Measurements from ENCODE around the gene ERC2. TPM values are rescaled to one million over a fixed set of nuclear protein-coding genes. Genes with fewer than 3 reads are reported as not detected.

The ERC2 gene
- total RNA-seq, 2 experiments from 2014 or later = not detected

- BruUV-seq (replicated peaks) = no TSS peak
- no peaks in the 10 kb centered on the region for H3K36me3 ChIP-seq (ENCODE audit: insufficient read depth, low read length)
- intact Hi-C loops (cut with micrococcal nuclease; ENCODE audit: unreplicated experiment) = no loop called here
- H3K9me2 ChIP-seq (ENCODE audit: insufficient read depth, low read length) = no peaks in the 10 kb centered on the region
- no peaks in the 10 kb centered on the region for H3K4me1 ChIP-seq (ENCODE audit: insufficient read depth, low read length, poor library complexity, severe bottlenecking)
- H3K79me2 ChIP-seq (ENCODE audit: insufficient read depth, low read depth, low read length) = no peaks in the 10 kb centered on the region
- DNase-seq (ENCODE audit: low spot score) = no peak
- H3K9me3 ChIP-seq (ENCODE audit: low read length) = no peaks in the 10 kb centered on the region
- H2AFZ ChIP-seq (ENCODE audit: low read length) = no peak overlapping the region
- TF ChIP-seq EZH2phosphoT487 (IDR thresholded peaks at IDR 0.05; ENCODE audit: borderline replicate concordance, low read depth, low read length) (no peak), CTCF (conservative IDR thresholded peaks at IDR 0.05; ENCODE audit: low read length) (no peak)
- CTCF ChIA-PET (ENCODE audit: unreplicated experiment) = no interaction called here
- no peak overlapping the region for H3K4me2 ChIP-seq (ENCODE audit: low read length)
- POLR2A ChIA-PET = interaction anchor here (0.6 to 0.7 kb wide), 2 partner anchors 312 to 370 kb away, joined by 3 read pairs; no protein-coding TSS in a partner anchor
- no peak overlapping the region for H3K4me3 ChIP-seq (ENCODE audit: low read depth, low read length, poor library complexity, severe bottlenecking)
- H4K20me1 ChIP-seq (ENCODE audit: insufficient read depth, low read length) = no peaks in the 10 kb centered on the region
- no peak overlapping the region for H3K27ac ChIP-seq (ENCODE audit: low read depth, low read length, poor library complexity, severe bottlenecking)
These were observed 933.4 kb downstream of the ERC2 start for GRCh38 chr3:55534876-55535275.

- H3K36me3 ChIP-seq (ENCODE audit: insufficient read depth, low read length) = no peaks in the 10 kb centered on the region
- H3K4me1 ChIP-seq (ENCODE audit: insufficient read depth, low read length, poor library complexity, severe bottlenecking) = no peaks in the 10 kb centered on the region
- H3K9me2 ChIP-seq (ENCODE audit: insufficient read depth, low read length) = no peaks in the 10 kb centered on the region
- POLR2A ChIA-PET = no interaction called here
- no peak overlapping the region for H2AFZ ChIP-seq (ENCODE audit: low read length)
- H3K27ac ChIP-seq (ENCODE audit: low read depth, low read length, poor library complexity, severe bottlenecking) = no peak overlapping the region
- no TSS peak for BruUV-seq (replicated peaks)
- CTCF ChIA-PET (ENCODE audit: unreplicated experiment) = no interaction called here
- intact Hi-C loops (cut with micrococcal nuclease; ENCODE audit: unreplicated experiment) = no loop called here
- H4K20me1 ChIP-seq (ENCODE audit: insufficient read depth, low read length) = no peaks in the 10 kb centered on the region
- no peak overlapping the region for H3K4me2 ChIP-seq (ENCODE audit: low read length)
- no peaks in the 10 kb centered on the region for H3K79me2 ChIP-seq (ENCODE audit: insufficient read depth, low read depth, low read length)
- TF ChIP-seq EZH2phosphoT487 (IDR thresholded peaks at IDR 0.05; ENCODE audit: borderline replicate concordance, low read depth, low read length) = no peak
- TF ChIP-seq CTCF (conservative IDR thresholded peaks at IDR 0.05; ENCODE audit: low read length) = no peak
- DNase-seq (ENCODE audit: low spot score) = no peak
- H3K4me3 ChIP-seq (ENCODE audit: low read depth, low read length, poor library complexity, severe bottlenecking) = no peak overlapping the region
- H3K9me3 ChIP-seq (ENCODE audit: low read length) = no peaks in the 10 kb centered on the region
These were observed 935.5 kb downstream of the ERC2 start for GRCh38 chr3:55532806-55533205.

- no peak for DNase-seq (ENCODE audit: low spot score)
- H3K4me2 ChIP-seq (ENCODE audit: low read length) = no peak overlapping the region
- H3K36me3 ChIP-seq (ENCODE audit: insufficient read depth, low read length) = no peaks in the 10 kb centered on the region
- H3K9me2 ChIP-seq (ENCODE audit: insufficient read depth, low read length) = no peaks in the 10 kb centered on the region
- H3K4me3 ChIP-seq (ENCODE audit: low read depth, low read length, poor library complexity, severe bottlenecking) = no peak overlapping the region
- TF ChIP-seq CTCF (conservative IDR thresholded peaks at IDR 0.05; ENCODE audit: low read length) (no peak), EZH2phosphoT487 (IDR thresholded peaks at IDR 0.05; ENCODE audit: borderline replicate concordance, low read depth, low read length) (no peak)
- no peaks in the 10 kb centered on the region for H3K4me1 ChIP-seq (ENCODE audit: insufficient read depth, low read length, poor library complexity, severe bottlenecking)
- H3K9me3 ChIP-seq (ENCODE audit: low read length) = no peaks in the 10 kb centered on the region
- no peaks in the 10 kb centered on the region for H3K79me2 ChIP-seq (ENCODE audit: insufficient read depth, low read depth, low read length)
- POLR2A ChIA-PET = no interaction called here
- H3K27ac ChIP-seq (ENCODE audit: low read depth, low read length, poor library complexity, severe bottlenecking) = no peak overlapping the region
- intact Hi-C loops (cut with micrococcal nuclease; ENCODE audit: unreplicated experiment) = no loop called here
- CTCF ChIA-PET (ENCODE audit: unreplicated experiment) = no interaction called here
- no TSS peak for BruUV-seq (replicated peaks)
- H4K20me1 ChIP-seq (ENCODE audit: insufficient read depth, low read length) = no peaks in the 10 kb centered on the region
- H2AFZ ChIP-seq (ENCODE audit: low read length) = no peak overlapping the region
These were observed 936.9 kb downstream of the ERC2 start for GRCh38 chr3:55531321-55531720.

Measured in OCI-LY7 (cell line).